Measurements from ENCODE around the gene ANKS1B.

- TF ChIP-seq RB1 (IDR thresholded peaks at IDR 0.05; ENCODE audit: borderline replicate concordance) (no peak), NR2C2 (IDR thresholded peaks at IDR 0.05; ENCODE audit: borderline replicate concordance, control insufficient read depth, insufficient read length, low read depth) (no peak), RAD21 (IDR thresholded peaks at IDR 0.05; ENCODE audit: insufficient read depth, low read depth, low read length) (no peak), MXI1 (IDR thresholded peaks at IDR 0.05; ENCODE audit: low read depth, low read length) (no peak), USF2 (IDR thresholded peaks at IDR 0.05; ENCODE audit: borderline replicate concordance, low read depth, low read length) (no peak), TBL1XR1 (IDR thresholded peaks at IDR 0.05; ENCODE audit: low read depth, low read length) (no peak), EZH2 (IDR thresholded peaks at IDR 0.05; ENCODE audit: borderline replicate concordance, control insufficient read depth, low read depth, low read length) (no peak), CTCF (IDR thresholded peaks at IDR 0.05 in 2 of 3, conservative IDR thresholded peaks at IDR 0.05 in 1 of 3; ENCODE audit: control insufficient read depth in 2 of 3, extremely low read depth in 1 of 3, insufficient read depth in 1 of 3, low read depth in 3 of 3, low read length in 3 of 3) (no peak), POLR2AphosphoS5 (IDR thresholded peaks at IDR 0.05; ENCODE audit: low read length) (no peak), POLR2A (IDR thresholded peaks at IDR 0.05; ENCODE audit: low read depth, low read length) (no peak)
Observed at GRCh38 chr12:99374023-99374422, 610.7 kb downstream of the ANKS1B start.
